B cell (primary cell): ENCODE data around the gene ETV3. TPM values are rescaled to one million over a fixed set of nuclear protein-coding genes. Genes with fewer than 3 reads are reported as not detected.

Experiments used
- ATAC-seq: fragments of 200-7000 bp; cut with Tn5 transposase; one replicate; pipeline ENCODE4 v1.10.0; 2021; ENCODE audit warnings: low read depth, mild to moderate bottlenecking, moderate number of reproducible peaks, moderate library complexity
- CTCF ChIA-PET: fragments of 350-600 bp; sonication (Branson Sonifier 250); formaldehyde crosslinking; loops from one replicate; lab custom pipeline; 2021; ENCODE audit warnings: antibody characterized with exemption, inconsistent platforms; lab: Charles Lee
- POLR2A ChIA-PET: fragments of 350-600 bp; sonication (Branson Sonifier 250); formaldehyde crosslinking; loops from one replicate; lab custom pipeline; 2021; ENCODE audit warnings: antibody characterized with exemption; lab: Charles Lee
- DNase-seq: peaks from one replicate; pipeline ENCODE4 v3.0.0; 2013
- H2AFZ ChIP-seq: 2 replicates; pipeline ENCODE4 v1.6.1; 2012; ENCODE audit warnings: mild to moderate bottlenecking, low read depth, low read length; ENCODE audit not compliant: insufficient read depth, poor library complexity, severe bottlenecking
- H3K27ac ChIP-seq, 2 donors: 1 replicate in 1 of 2; 2 replicates in 1 of 2; pipeline ENCODE4 v1.5.1; 2012 to 2013; ENCODE audit warnings: low read length in 2 of 2, mild to moderate bottlenecking in 2 of 2, moderate library complexity in 1 of 2
- H3K27me3 ChIP-seq, 4 experiments: fragments of 200-600 bp in 1 of 4; sonication (generic) in 1 of 4; replicated peaks in 1 of 4; 1 replicate in 2 of 4; 2 replicates in 2 of 4; pipeline versions ENCODE4 v1.6.1 to v1.7.0; 2013 to 2016; ENCODE audit warnings: low read length in 3 of 4, mild to moderate bottlenecking in 2 of 4, mixed read lengths in 1 of 4, moderate library complexity in 1 of 4; ENCODE audit not compliant: insufficient read depth in 4 of 4, control insufficient read depth in 3 of 4; ENCODE audit errors: control extremely low read depth in 1 of 4
- H3K36me3 ChIP-seq, 2 experiments: replicated peaks in 1 of 2; 1 replicate in 1 of 2; 2 replicates in 1 of 2; pipeline versions ENCODE4 v1.6.1 to v1.7.1; 2013; ENCODE audit warnings: low read length in 1 of 2; ENCODE audit not compliant: insufficient read depth in 2 of 2, control insufficient read depth in 1 of 2; ENCODE audit errors: control extremely low read depth in 1 of 2, extremely low read depth in 1 of 2
- H3K4me1 ChIP-seq, 2 donors: fragments of 200-600 bp in 1 of 2; sonication (generic) in 1 of 2; 1 replicate in 1 of 2; 2 replicates in 1 of 2; pipeline versions ENCODE4 v1.5.1 to v1.6.1; 2013 to 2017; ENCODE audit warnings: low read length in 2 of 2; ENCODE audit not compliant: control insufficient read depth in 2 of 2, insufficient read depth in 2 of 2
- H3K4me2 ChIP-seq: replicated peaks from 2 replicates; pipeline ENCODE3; 2012; ENCODE audit warnings: mild to moderate bottlenecking, low read depth, low read length; ENCODE audit not compliant: poor library complexity, severe bottlenecking
- H3K4me3 ChIP-seq, 5 experiments: fragments of 200-600 bp in 1 of 5; sonication (generic) in 1 of 5; 1 replicate in 3 of 5; 2 replicates in 2 of 5; pipeline versions ENCODE4 v1.5.1 to v1.7.0; 2011 to 2016; ENCODE audit warnings: low read length in 4 of 5, mild to moderate bottlenecking in 4 of 5, low read depth in 2 of 5, control low read depth in 1 of 5, moderate library complexity in 1 of 5; ENCODE audit not compliant: insufficient read depth in 1 of 5; ENCODE audit errors: control extremely low read depth in 1 of 5, extremely low read depth in 1 of 5
- H3K79me2 ChIP-seq: fragments of 200-600 bp; sonication (generic); one replicate; pipeline ENCODE4 v1.6.0; 2016; ENCODE audit warnings: low read length; ENCODE audit not compliant: control insufficient read depth, insufficient read depth
- H3K9ac ChIP-seq: fragments of 200-600 bp; sonication (generic); 2 replicates; pipeline ENCODE4 v1.6.1; 2017; ENCODE audit warnings: mild to moderate bottlenecking, low read length, moderate library complexity
- H3K9me3 ChIP-seq, 3 donors: one replicate each; pipeline versions ENCODE4 v1.6.1 to v1.7.1; 2013; ENCODE audit warnings: low read length in 2 of 3; ENCODE audit not compliant: control insufficient read depth in 2 of 3, insufficient read depth in 1 of 3; ENCODE audit errors: control extremely low read depth in 1 of 3
- H4K20me1 ChIP-seq: 2 replicates; pipeline ENCODE4 v1.6.0; 2012; ENCODE audit warnings: mild to moderate bottlenecking, low read length; ENCODE audit not compliant: insufficient read depth, control insufficient read depth, poor library complexity, severe bottlenecking
- H3K27ac Mint-ChIP-seq: one replicate; pipeline ENCODE4 v1.8.0; 2021; ENCODE audit warnings: mixed read lengths
- H3K27me3 Mint-ChIP-seq: one replicate; pipeline ENCODE4 v1.8.0; 2021; ENCODE audit warnings: mixed read lengths
- H3K4me1 Mint-ChIP-seq: one replicate; pipeline ENCODE4 v1.8.0; 2021; ENCODE audit warnings: mixed read lengths
- H3K4me3 Mint-ChIP-seq: one replicate; pipeline ENCODE4 v1.8.0; 2021; ENCODE audit warnings: mixed read lengths
- H3K9me3 Mint-ChIP-seq: one replicate; pipeline ENCODE4 v1.8.0; 2022; ENCODE audit warnings: mixed read lengths; ENCODE audit not compliant: insufficient read depth
- EZH2 ChIP-seq: IDR thresholded peaks from 2 replicates; pipeline ENCODE4 v1.6.1; 2012; ENCODE audit warnings: borderline replicate concordance, low read depth, mild to moderate bottlenecking, moderate library complexity, low read length; ENCODE audit not compliant: insufficient read depth, poor library complexity, severe bottlenecking
- WGBS: methylation state at CpG from one replicate; pipeline ENCODE4 v1.1.5; 2013; ENCODE audit warnings: missing lambda C conversion rate; ENCODE audit not compliant: insufficient coverage; 5-methylcytosine and 5-hydroxymethylcytosine counted together
- intact Hi-C: fragments of 100-400 bp; cut with micrococcal nuclease; formaldehyde crosslinking; loops from one replicate; pipeline ENCODE4 v1.10.0; 2022
- polyA plus RNA-seq: library from polyadenylated mRNA; depleted of rRNA; stranded (reverse); fragments of >200 nt; gene quantifications from 2 replicates; pipeline ENCODE4 v1.2.3, GENCODE V29; 2012
- total RNA-seq, 2 donors: library from RNA; stranded (reverse); fragments of 120-200 nt in 1 of 2; gene quantifications; 1 replicate in 1 of 2; 2 replicates in 1 of 2; pipeline versions ENCODE4 v1.2.3 to v1.2.4, GENCODE V29; 2013 to 2022
- TF ChIP-seq, protein P1 (sequence below): fragments of 200-600 bp; IDR thresholded peaks from one replicate; pipeline ENCODE4 v1.8.0; 2022; ENCODE audit warnings: antibody characterized with exemption, mild to moderate bottlenecking

The ETV3 gene
- total and polyA plus RNA-seq, 2 donors (not counting 1 experiment from before 2014, with no cell fraction given), result 16.7 to 34.1 TPM

DNA sequence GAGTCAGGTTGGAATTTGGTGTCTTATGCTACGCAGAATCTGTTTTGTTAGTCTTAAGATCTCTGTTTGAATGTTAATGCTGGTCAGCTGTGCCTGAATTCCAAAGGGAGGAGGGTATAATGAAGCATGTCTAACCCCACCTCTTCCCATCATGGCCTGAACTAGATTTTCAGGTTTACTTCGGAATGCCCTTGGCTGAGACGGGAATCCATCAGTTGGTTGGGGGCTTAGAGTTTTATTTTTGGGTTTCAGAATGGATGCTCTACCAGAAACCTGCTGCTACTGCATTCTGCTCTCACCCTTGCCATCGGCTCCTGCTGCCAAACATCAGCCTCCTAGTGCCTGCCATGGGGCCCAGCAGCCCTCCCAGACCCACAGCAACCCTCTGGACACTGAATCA lies 24.1 kb upstream of the ETV3 start:
- Histone ChIP-seq H3K9me3 (no peaks in the 10 kb centered on the region), H4K20me1 (no peaks in the 10 kb centered on the region), H3K4me3 (no peak overlapping the region), H3K36me3 (no peaks in the 10 kb centered on the region), H3K4me1 (peaks cover 0 to 4% of the 10 kb centered on the region in 2 donors), H3K27ac (no peak overlapping the region), H3K27me3 (peaks cover 0 to 12% (median 2%) of the 10 kb centered on the region in 4 experiments), H3K9ac (no peak overlapping the region), H3K4me2 (no peak overlapping the region), H2AFZ (no peak overlapping the region), H3K79me2 (no peaks in the 10 kb centered on the region)
- no peak for ATAC-seq
- CTCF ChIA-PET, result interaction anchor here (13.2 kb wide), 1 partner anchor 75 kb away, joined by 491 read pairs; no protein-coding TSS in a partner anchor
- TF ChIP-seq, protein P1, sequence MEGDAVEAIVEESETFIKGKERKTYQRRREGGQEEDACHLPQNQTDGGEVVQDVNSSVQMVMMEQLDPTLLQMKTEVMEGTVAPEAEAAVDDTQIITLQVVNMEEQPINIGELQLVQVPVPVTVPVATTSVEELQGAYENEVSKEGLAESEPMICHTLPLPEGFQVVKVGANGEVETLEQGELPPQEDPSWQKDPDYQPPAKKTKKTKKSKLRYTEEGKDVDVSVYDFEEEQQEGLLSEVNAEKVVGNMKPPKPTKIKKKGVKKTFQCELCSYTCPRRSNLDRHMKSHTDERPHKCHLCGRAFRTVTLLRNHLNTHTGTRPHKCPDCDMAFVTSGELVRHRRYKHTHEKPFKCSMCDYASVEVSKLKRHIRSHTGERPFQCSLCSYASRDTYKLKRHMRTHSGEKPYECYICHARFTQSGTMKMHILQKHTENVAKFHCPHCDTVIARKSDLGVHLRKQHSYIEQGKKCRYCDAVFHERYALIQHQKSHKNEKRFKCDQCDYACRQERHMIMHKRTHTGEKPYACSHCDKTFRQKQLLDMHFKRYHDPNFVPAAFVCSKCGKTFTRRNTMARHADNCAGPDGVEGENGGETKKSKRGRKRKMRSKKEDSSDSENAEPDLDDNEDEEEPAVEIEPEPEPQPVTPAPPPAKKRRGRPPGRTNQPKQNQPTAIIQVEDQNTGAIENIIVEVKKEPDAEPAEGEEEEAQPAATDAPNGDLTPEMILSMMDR, result no peak
- TF ChIP-seq EZH2, result no peak
- POLR2A ChIA-PET, result no interaction called here
- Mint-ChIP-seq H3K27ac (no peak overlapping the region), H3K4me3 (no peak overlapping the region), H3K27me3 (peaks cover 35% of the 10 kb centered on the region), H3K9me3 (no peaks in the 10 kb centered on the region), H3K4me1 (peaks cover 2% of the 10 kb centered on the region)
- DNase-seq, result no peak
- intact Hi-C loops, result loop anchor here (10.0 kb wide), 1 partner anchor 962 kb away; a partner anchor contains a TSS
- WGBS, result no CpG with 5 or more reads among the region's 4 CpGs

DNA sequence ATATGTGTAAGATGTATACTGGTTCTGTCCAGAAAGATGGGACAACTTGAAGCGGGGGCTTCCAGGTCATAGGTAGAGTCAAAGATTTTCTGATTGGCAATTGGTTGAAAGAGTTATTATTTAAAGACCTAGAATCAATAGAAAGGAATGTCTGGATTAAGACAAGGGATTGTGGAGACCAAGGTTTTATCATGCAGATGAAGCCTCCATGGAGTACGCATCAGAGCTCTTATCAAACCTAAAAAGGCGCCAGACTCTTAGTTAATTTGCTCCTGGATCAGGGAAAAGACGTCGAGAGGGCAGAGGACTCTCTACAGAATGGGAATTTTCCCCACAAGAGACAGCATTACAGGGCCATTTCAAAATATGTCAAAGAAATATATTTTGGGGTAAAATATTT lies 23.7 kb upstream of the ETV3 start:
- POLR2A ChIA-PET, result no interaction called here
- no peak for DNase-seq
- peaks cover 0 to 4% of the 10 kb centered on the region in 2 donors for H3K4me1 ChIP-seq
- peaks cover 0 to 12% (median 2%) of the 10 kb centered on the region in 4 experiments for H3K27me3 ChIP-seq
- peaks cover 39% of the 10 kb centered on the region for H3K27me3 Mint-ChIP-seq
- ATAC-seq, result no peak
- H3K27ac ChIP-seq, result no peak overlapping the region
- H2AFZ ChIP-seq, result no peak overlapping the region
- H3K9me3 ChIP-seq, result no peaks in the 10 kb centered on the region
- H3K36me3 ChIP-seq, result no peaks in the 10 kb centered on the region
- no peak overlapping the region for H3K4me3 Mint-ChIP-seq
- CTCF ChIA-PET, result interaction anchor here (13.2 kb wide), 1 partner anchor 74 kb away, joined by 491 read pairs; no protein-coding TSS in a partner anchor
- H3K27ac Mint-ChIP-seq, result no peak overlapping the region
- TF ChIP-seq, protein P1, result no peak
- TF ChIP-seq EZH2, result no peak
- no peak overlapping the region for H3K4me3 ChIP-seq
- intact Hi-C loops, result loop anchor here (10.0 kb wide), 1 partner anchor 963 kb away; a partner anchor contains a TSS
- H3K9me3 Mint-ChIP-seq, result no peaks in the 10 kb centered on the region
- no peaks in the 10 kb centered on the region for H3K79me2 ChIP-seq
- H3K4me1 Mint-ChIP-seq, result no peaks in the 10 kb centered on the region
- H3K9ac ChIP-seq, result no peak overlapping the region
- WGBS, result 90% methylated on average over 2 of the region's 5 CpGs
- no peaks in the 10 kb centered on the region for H4K20me1 ChIP-seq
- no peak overlapping the region for H3K4me2 ChIP-seq
